Epithelial cell of proximal tubule (primary cell): ENCODE results near the gene GALNT9. TPM values are rescaled to one million over a fixed set of nuclear protein-coding genes. Genes with fewer than 3 reads are reported as not detected.

Experiments
- DNase-seq: peaks from one replicate; pipeline ENCODE4 v3.0.0-alpha.2; 2011; ENCODE audit warnings: low read depth
- H3K4me3 ChIP-seq: 2 replicates; pipeline ENCODE4 v1.5.1; 2011; ENCODE audit warnings: low read depth, mild to moderate bottlenecking, low read length
- total RNA-seq: library from RNA; depleted of rRNA; stranded (reverse); fragments of >200 nt; gene quantifications from 2 replicates; pipeline ENCODE4 v1.2.3, GENCODE V29; 2015
- TF ChIP-seq, protein P1 (sequence below): conservative IDR thresholded peaks from 2 replicates; pipeline ENCODE4 v1.5.1; 2012; ENCODE audit warnings: low read depth, mild to moderate bottlenecking, low read length

GALNT9 gene
- total RNA-seq, 1 donor from 2014 or later, result not detected

DNA sequence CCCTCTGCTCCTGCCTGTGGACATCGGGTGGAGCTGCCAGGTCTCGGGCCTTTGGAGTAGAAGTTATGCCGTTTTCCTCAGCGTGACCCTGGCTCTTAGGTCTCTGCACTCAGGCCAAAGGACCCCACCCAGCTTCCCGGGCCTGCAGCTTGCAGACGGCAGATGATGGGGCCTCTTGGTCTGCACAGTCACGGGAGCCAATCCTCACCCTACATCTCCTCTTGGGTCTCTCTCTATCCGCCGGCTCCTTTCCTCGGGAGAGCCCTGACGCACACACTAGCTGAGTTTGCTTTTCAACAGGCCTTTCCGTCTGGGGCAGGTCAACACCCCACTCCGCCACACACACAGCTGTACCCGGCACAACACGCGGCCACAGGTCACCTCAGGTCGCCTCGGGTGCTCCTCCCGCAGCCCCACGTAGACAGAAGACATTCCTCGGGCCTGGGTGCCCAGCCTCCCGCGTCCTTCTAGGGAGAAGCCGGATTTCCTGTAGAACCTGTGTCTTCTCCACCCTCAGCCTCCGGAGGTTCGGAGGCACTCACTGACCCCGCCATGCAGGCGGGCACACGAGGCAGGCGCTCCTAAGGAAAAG is 9.9 kb downstream of the GALNT9 start:
- DNase-seq, result no peak
- TF ChIP-seq, protein P1, sequence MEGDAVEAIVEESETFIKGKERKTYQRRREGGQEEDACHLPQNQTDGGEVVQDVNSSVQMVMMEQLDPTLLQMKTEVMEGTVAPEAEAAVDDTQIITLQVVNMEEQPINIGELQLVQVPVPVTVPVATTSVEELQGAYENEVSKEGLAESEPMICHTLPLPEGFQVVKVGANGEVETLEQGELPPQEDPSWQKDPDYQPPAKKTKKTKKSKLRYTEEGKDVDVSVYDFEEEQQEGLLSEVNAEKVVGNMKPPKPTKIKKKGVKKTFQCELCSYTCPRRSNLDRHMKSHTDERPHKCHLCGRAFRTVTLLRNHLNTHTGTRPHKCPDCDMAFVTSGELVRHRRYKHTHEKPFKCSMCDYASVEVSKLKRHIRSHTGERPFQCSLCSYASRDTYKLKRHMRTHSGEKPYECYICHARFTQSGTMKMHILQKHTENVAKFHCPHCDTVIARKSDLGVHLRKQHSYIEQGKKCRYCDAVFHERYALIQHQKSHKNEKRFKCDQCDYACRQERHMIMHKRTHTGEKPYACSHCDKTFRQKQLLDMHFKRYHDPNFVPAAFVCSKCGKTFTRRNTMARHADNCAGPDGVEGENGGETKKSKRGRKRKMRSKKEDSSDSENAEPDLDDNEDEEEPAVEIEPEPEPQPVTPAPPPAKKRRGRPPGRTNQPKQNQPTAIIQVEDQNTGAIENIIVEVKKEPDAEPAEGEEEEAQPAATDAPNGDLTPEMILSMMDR, result no peak
- no peak overlapping the region for H3K4me3 ChIP-seq

DNA sequence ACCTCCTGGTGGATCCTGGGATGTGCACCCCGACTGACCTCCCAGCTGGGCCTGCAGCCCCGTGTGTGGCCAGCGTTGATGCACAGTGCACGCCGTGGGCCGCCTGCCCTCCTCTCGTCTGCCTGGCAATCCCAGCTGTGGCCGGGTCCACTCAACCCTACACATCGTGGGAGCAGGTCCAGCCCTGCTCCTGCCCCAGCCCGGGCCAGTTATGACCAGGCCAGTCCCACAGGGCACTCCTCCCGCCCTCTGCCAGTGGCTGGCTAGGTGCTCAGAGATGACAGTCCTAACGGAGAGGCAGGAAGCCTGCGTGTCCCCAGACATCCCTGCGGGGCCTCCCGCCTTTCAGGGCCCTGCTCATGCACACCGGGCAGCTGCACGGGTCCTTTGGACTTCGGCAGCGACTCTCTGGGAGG is 10.8 kb downstream of the GALNT9 start:
- no peak for DNase-seq
- no peak overlapping the region for H3K4me3 ChIP-seq
- TF ChIP-seq, protein P1, result no peak

DNA sequence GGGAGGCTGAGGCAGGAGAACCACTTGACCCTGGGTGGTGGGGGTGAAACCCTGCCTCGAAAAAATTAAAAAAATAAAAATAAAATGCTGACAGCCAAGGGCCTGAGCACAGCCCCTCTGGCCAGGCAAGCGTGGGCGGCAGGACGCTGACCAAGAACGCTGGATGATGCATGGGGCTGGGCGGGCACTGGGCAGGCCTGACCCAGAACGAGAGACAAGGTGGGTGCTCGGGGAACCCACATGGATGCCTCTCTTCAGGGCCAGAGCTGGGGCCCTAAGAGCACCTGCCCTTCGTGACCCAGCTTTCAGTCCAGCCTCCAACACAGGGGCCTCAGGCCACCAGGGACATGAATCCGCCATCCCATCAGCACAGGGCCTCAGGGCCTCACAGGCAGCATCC is 11.3 kb downstream of the GALNT9 start:
- TF ChIP-seq, protein P1, result no peak
- no peak for DNase-seq
- H3K4me3 ChIP-seq, result no peak overlapping the region

DNA sequence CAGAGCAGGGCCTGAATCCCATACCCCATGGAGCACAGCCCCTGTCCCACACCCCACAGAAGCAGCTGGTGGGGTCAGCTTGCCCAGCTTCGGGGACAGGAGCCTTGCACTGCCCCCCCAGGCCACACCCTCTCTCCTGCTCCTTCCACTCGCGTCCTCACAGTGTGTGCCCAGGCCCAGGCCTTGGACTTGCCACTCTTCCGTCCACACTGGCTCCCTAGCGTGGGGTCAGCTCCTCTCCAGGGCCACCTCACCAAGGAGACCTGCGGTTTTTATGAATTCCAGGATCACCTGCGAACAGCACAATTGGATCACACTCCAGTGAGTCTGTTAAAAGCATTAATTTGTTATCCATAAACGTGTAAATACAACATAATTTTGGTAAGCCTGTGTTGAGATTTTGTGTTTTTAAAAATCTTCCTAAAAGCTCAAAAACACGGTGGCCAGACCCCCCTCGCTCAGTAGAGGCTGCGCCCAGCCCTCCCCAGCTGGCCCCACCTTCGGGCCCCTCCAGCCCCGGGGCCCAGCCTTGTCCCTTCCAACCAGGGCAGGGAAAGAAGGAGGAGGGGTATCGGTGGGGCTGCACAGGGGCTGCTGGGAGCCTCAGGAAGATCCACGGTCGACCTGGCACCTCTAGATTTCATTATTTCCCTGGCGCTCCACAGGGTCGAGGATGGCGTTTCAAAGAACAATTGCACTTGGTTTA is 12.0 kb downstream of the GALNT9 start:
- DNase-seq, result no peak
- H3K4me3 ChIP-seq, result no peak overlapping the region
- TF ChIP-seq, protein P1, result no peak

DNA sequence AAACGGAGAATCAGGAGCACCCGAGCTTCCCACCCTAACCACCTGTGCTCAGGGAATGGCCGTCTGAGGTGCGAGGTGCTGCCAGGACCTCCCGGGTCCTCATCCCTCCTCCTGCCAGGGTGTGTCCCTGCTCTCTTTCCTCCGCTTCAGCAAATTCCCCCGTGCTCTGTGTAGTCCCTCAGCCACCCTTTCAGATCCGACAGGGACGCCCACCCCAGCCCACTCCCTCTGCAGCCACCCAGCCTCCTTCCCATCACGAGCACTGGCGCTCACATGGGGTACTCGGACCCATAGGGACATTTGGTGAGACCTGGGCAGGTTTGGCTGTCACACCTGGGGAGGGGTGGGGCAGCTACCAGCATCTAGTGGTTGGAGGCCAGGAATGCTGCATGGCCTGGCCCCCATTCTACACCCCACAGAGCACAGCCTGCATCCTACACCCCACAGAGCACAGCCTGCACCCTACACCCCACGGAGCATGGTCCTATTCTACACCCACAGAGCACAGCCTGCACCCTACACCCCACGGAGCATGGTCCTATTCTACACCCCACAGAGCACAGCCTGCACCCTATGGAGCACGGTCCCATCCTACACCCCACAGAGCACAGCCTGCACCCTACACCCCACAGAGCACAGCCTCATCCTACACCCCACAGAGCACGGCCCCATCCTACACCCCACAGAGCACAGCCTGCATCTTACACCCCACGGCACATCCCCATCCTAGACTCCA is 12.7 kb downstream of the GALNT9 start:
- TF ChIP-seq, protein P1, result no peak
- no peak overlapping the region for H3K4me3 ChIP-seq

DNA sequence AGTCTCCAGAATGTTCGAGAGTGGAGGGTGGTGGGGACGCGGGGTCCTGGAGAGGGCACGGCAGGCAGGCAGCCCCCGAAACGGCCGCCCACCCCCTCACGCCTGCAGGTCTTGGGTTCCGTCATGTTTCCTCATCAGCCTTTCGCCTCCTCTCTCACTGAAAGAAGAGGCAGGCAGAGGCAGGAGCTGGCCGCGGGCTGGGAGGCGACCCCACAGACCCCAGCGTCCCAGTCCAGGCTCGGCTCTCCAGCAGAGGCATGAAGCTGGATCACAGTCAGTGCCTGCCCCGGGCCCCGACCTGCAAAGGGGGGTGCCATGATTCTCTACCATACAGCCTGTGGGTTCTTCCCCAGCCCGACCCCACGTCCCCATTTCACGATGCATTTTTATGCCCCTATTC is 13.4 kb downstream of the GALNT9 start:
- DNase-seq, result no peak

More for the DNA sequence above, 12.7 kb downstream of the GALNT9 start:
- no peak for DNase-seq

More for the DNA sequence above, 13.4 kb downstream of the GALNT9 start:
- H3K4me3 ChIP-seq, result no peak overlapping the region
- TF ChIP-seq, protein P1, result no peak
